ENCODE measurements around the gene ONECUT2. TPM values are rescaled to one million over a fixed set of nuclear protein-coding genes. Genes with fewer than 3 reads are reported as not detected.

Gene ONECUT2
- total and polyA plus RNA-seq, 2 experiments from 2014 or later: 0.82 to 1.7 TPM

- no peak for DNase-seq (ENCODE audit: low spot score)
- Mint-ChIP-seq H3K4me1 (peaks cover 11% of the 10 kb centered on the region), H3K9me3 (no peaks in the 10 kb centered on the region; the same call in 2 of the 3 replicates)
Measured at GRCh38 chr18:57527556-57528229, 92.5 kb downstream of the ONECUT2 start.

More at GRCh38 chr18:57527556-57528229, 92.5 kb downstream of the ONECUT2 start:
- Mint-ChIP-seq H3K4me3 (no peak overlapping the region), H3K27ac (no peak overlapping the region), H3K36me3 (ENCODE audit: low read depth) (no peaks in the 10 kb centered on the region), H3K27me3 (ENCODE audit: insufficient read depth, low read depth, poor library complexity) (peaks cover 5% of the 10 kb centered on the region)
- Histone ChIP-seq H3K9me2 (ENCODE audit: insufficient read depth) (0 out of 2 replicates have a peak, but pooled peaks cover 3% of the 10 kb centered on the region), H3K36me3 (ENCODE audit: insufficient read depth) (no peaks in the 10 kb centered on the region), H3K4me1 (ENCODE audit: insufficient read depth) (peaks cover under 1% of the 10 kb centered on the region), H3K4me3 (no peak overlapping the region), H4K20me1 (replicated peaks; ENCODE audit: insufficient read depth) (no peaks in the 10 kb centered on the region), H3K79me2 (replicated peaks; ENCODE audit: insufficient read depth) (no peaks in the 10 kb centered on the region), H3F3A (replicated peaks; ENCODE audit: low read depth) (no peaks in the 10 kb centered on the region), H2AFZ (no peak overlapping the region), H3K4me2 (no peak overlapping the region), H3K27me3 (ENCODE audit: insufficient read depth) (no peaks in the 10 kb centered on the region), H3K27ac (ENCODE audit: low read depth) (no peak overlapping the region)
- no peak for ATAC-seq
- TF ChIP-seq CTCF (conservative IDR thresholded peaks at IDR 0.05; ENCODE audit: low read depth in 2 of 2) (no peak), POLR2AphosphoS5 (IDR thresholded peaks at IDR 0.05; ENCODE audit: low read depth) (no peak), ZNF331 (CRISPR knock-in tag; IDR thresholded peaks at IDR 0.05; ENCODE audit: low read depth) (no peak), NANOG (IDR thresholded peaks at IDR 0.05; ENCODE audit: borderline replicate concordance) (no peak), EZH2 (IDR thresholded peaks at IDR 0.05; ENCODE audit: low read depth, unreplicated experiment) (no peak), ZNF114 (CRISPR knock-in tag; IDR thresholded peaks at IDR 0.05) (no peak), JUNB (IDR thresholded peaks at IDR 0.05; ENCODE audit: unreplicated experiment) (no peak), REST (IDR thresholded peaks at IDR 0.05; ENCODE audit: unreplicated experiment) (no peak), ETS1 (IDR thresholded peaks at IDR 0.05) (no peak)
